Activated naive CD4-positive, alpha-beta T cell treated with anti-CD3 and anti-CD28 coated beads for 36 hours (primary cell): Measurements from ENCODE around the gene OPRM1. TPM values are rescaled to one million over a fixed set of nuclear protein-coding genes. Genes with fewer than 3 reads are reported as not detected.
A peak's percentile ranks its signal among the peaks of the same experiment; 100 is the strongest.
"Not testable (repeated sequence)": the region's sequence is repeated elsewhere in the genome, so short reads cannot be mapped to it uniquely, and the experiment has no call there.

Source experiments
- CTCF ChIA-PET: fragments of 350-600 bp; sonication (Branson Sonifier 250); formaldehyde crosslinking; loops from one replicate; lab custom pipeline; 2021; ENCODE audit warnings: antibody characterized with exemption; lab: Charles Lee
- DNase-seq: peaks from one replicate; pipeline ENCODE4 v3.0.0-alpha.2; 2020
- H3K27ac Mint-ChIP-seq: one replicate; pipeline ENCODE4 v1.8.0; 2021; ENCODE audit warnings: mild to moderate bottlenecking, mixed read lengths
- H3K27me3 Mint-ChIP-seq: one replicate; pipeline ENCODE4 v1.8.0; 2021; ENCODE audit warnings: low read depth, mixed read lengths
- H3K36me3 Mint-ChIP-seq: one replicate; pipeline ENCODE4 v1.8.0; 2021; ENCODE audit warnings: low read depth, mixed read lengths
- H3K4me1 Mint-ChIP-seq: one replicate; pipeline ENCODE4 v1.8.0; 2021; ENCODE audit warnings: low read depth, mixed read lengths
- H3K4me3 Mint-ChIP-seq: one replicate; pipeline ENCODE4 v1.8.0; 2021; ENCODE audit warnings: mild to moderate bottlenecking, moderate library complexity, mixed read lengths
- H3K9me3 Mint-ChIP-seq: one replicate; pipeline ENCODE4 v1.8.0; 2021; ENCODE audit warnings: mixed read lengths
- intact Hi-C: fragments of 100-400 bp; cut with micrococcal nuclease; formaldehyde crosslinking; loops from one replicate; pipeline ENCODE4 v1.15.1; 2023
- total RNA-seq, 2 experiments: library from RNA; stranded (reverse); gene quantifications; one replicate each; pipeline ENCODE4 v1.2.3, GENCODE V29; 2021

OPRM1 gene
- total RNA-seq, 2 experiments from 2014 or later = not detected

GRCh38 chr6:154196333-154196885 is 157.4 kb downstream of the OPRM1 start:
- CTCF ChIA-PET = interaction anchor here (0.5 to 1.2 kb wide), 8 partner anchors 14 to 499 kb away, joined by 3 to 5 read pairs (median 3); no protein-coding TSS in a partner anchor
- no peak for DNase-seq
- Mint-ChIP-seq H3K27me3 (no peaks in the 10 kb centered on the region), H3K36me3 (peaks cover 44% of the 10 kb centered on the region), H3K27ac (no peak overlapping the region), H3K4me3 (no peak overlapping the region), H3K4me1 (peaks cover 54% of the 10 kb centered on the region), H3K9me3 (peaks cover 13% of the 10 kb centered on the region)
- intact Hi-C loops = loop anchor here (2.0 kb wide), 3 partner anchors 32 to 48 kb away; no protein-coding TSS in a partner anchor

GRCh38 chr6:154197196-154197860 is 158.3 kb downstream of the OPRM1 start:
- peak overlapping the region; percentile 28 for H3K4me3 Mint-ChIP-seq
- peaks cover 46% of the 10 kb centered on the region for H3K36me3 Mint-ChIP-seq
- intact Hi-C loops = loop anchor here (1.0 to 2.0 kb wide), 4 partner anchors 21 to 47 kb away; no protein-coding TSS in a partner anchor
- H3K27ac Mint-ChIP-seq = no peak overlapping the region
- no peak for DNase-seq
- no peaks in the 10 kb centered on the region for H3K27me3 Mint-ChIP-seq
- peaks cover 13% of the 10 kb centered on the region for H3K9me3 Mint-ChIP-seq
- CTCF ChIA-PET = interaction anchor here (0.6 to 1.0 kb wide), 3 partner anchors 15 to 80 kb away, joined by 3 to 5 read pairs (median 3); no protein-coding TSS in a partner anchor
- peaks cover 60% of the 10 kb centered on the region for H3K4me1 Mint-ChIP-seq

- H3K9me3 Mint-ChIP-seq, H3K4me3 Mint-ChIP-seq, H3K27ac Mint-ChIP-seq, intact Hi-C loops, CTCF ChIA-PET, DNase-seq, H3K27me3 Mint-ChIP-seq: not testable (repeated sequence)
- H3K36me3 Mint-ChIP-seq = peaks cover 59% of the 10 kb centered on the region
- H3K4me1 Mint-ChIP-seq = peaks cover 67% of the 10 kb centered on the region
Measured at GRCh38 chr6:154201688-154202087, 162.6 kb downstream of the OPRM1 start.

GRCh38 chr6:154202339-154202738 is 163.3 kb downstream of the OPRM1 start:
- CTCF ChIA-PET = no interaction called here
- peaks cover 1% of the 10 kb centered on the region for H3K9me3 Mint-ChIP-seq
- H3K4me3 Mint-ChIP-seq = no peak overlapping the region
- intact Hi-C loops = no loop called here
- H3K4me1 Mint-ChIP-seq = peaks cover 65% of the 10 kb centered on the region
- H3K36me3 Mint-ChIP-seq = peaks cover 62% of the 10 kb centered on the region
- no peaks in the 10 kb centered on the region for H3K27me3 Mint-ChIP-seq
- DNase-seq = no peak
- H3K27ac Mint-ChIP-seq = no peak overlapping the region

- Mint-ChIP-seq H3K27me3 (no peaks in the 10 kb centered on the region), H3K4me1 (peaks cover 58% of the 10 kb centered on the region), H3K9me3 (peaks cover 1% of the 10 kb centered on the region), H3K27ac (no peak overlapping the region), H3K36me3 (peaks cover 65% of the 10 kb centered on the region), H3K4me3 (no peak overlapping the region)
- intact Hi-C loops = no loop called here
- CTCF ChIA-PET = interaction anchor here (0.8 kb wide), 1 partner anchor 21 kb away, joined by 3 read pairs; no protein-coding TSS in a partner anchor
- DNase-seq = no peak
Measured at GRCh38 chr6:154202958-154203357, 163.9 kb downstream of the OPRM1 start.

- Mint-ChIP-seq H3K4me1 (peaks cover 46% of the 10 kb centered on the region), H3K27me3 (no peaks in the 10 kb centered on the region), H3K36me3 (peaks cover 55% of the 10 kb centered on the region), H3K4me3 (no peak overlapping the region), H3K27ac (no peak overlapping the region), H3K9me3 (peaks cover 1% of the 10 kb centered on the region)
- no peak for DNase-seq
- CTCF ChIA-PET = no interaction called here
- intact Hi-C loops = no loop called here
Measured at GRCh38 chr6:154206141-154206540, 167.1 kb downstream of the OPRM1 start.

GRCh38 chr6:154206996-154207395 is 168.0 kb downstream of the OPRM1 start:
- no peak for DNase-seq
- CTCF ChIA-PET = no interaction called here
- H3K4me3 Mint-ChIP-seq = no peak overlapping the region
- intact Hi-C loops = no loop called here
- H3K9me3 Mint-ChIP-seq = no peaks in the 10 kb centered on the region
- H3K4me1 Mint-ChIP-seq = peaks cover 41% of the 10 kb centered on the region
- H3K36me3 Mint-ChIP-seq = peaks cover 48% of the 10 kb centered on the region
- peak overlapping the region; percentile 43 for H3K27ac Mint-ChIP-seq
- no peaks in the 10 kb centered on the region for H3K27me3 Mint-ChIP-seq

GRCh38 chr6:154209555-154209954 is 170.5 kb downstream of the OPRM1 start:
- Mint-ChIP-seq H3K4me3 (no peak overlapping the region), H3K27ac (no peak overlapping the region), H3K4me1 (peaks cover 40% of the 10 kb centered on the region), H3K27me3 (no peaks in the 10 kb centered on the region), H3K9me3 (no peaks in the 10 kb centered on the region), H3K36me3 (peaks cover 46% of the 10 kb centered on the region)
- intact Hi-C loops = loop anchor here (1.0 kb wide), 1 partner anchor 9 kb away; no protein-coding TSS in a partner anchor
- no peak for DNase-seq
- CTCF ChIA-PET = no interaction called here

- Mint-ChIP-seq H3K4me3 (no peak overlapping the region), H3K36me3 (peaks cover 39% of the 10 kb centered on the region), H3K27me3 (no peaks in the 10 kb centered on the region), H3K4me1 (peaks cover 42% of the 10 kb centered on the region), H3K9me3 (no peaks in the 10 kb centered on the region), H3K27ac (no peak overlapping the region)
- CTCF ChIA-PET = no interaction called here
- intact Hi-C loops = no loop called here
- no peak for DNase-seq
Measured at GRCh38 chr6:154210678-154211077, 171.6 kb downstream of the OPRM1 start.

DNA sequence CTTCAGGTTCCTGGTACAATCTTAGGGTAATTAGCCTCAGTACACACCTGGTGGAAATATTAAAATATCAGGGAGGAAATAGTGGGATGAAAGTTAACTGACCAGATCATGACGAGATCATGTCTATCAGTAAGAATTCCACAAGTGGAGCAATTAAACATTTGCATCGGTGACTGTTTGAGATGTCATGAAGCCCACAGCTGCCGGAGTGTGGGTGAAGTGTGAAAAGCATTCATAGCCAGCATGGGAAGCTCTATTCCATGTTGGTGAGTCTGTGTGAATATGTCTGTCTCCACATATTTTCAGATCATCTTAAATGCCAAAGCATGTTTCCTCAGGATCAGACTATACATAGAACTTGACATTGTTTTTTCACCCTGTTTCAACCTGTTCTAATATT is 174.7 kb downstream of the OPRM1 start:
- no peak for DNase-seq
- Mint-ChIP-seq H3K36me3 (peaks cover 24% of the 10 kb centered on the region), H3K4me1 (peaks cover 51% of the 10 kb centered on the region), H3K4me3 (no peak overlapping the region), H3K9me3 (no peaks in the 10 kb centered on the region), H3K27ac (no peak overlapping the region), H3K27me3 (no peaks in the 10 kb centered on the region)
- CTCF ChIA-PET = interaction anchor here (0.6 kb wide), 1 partner anchor 38 kb away, joined by 3 read pairs; no protein-coding TSS in a partner anchor
- intact Hi-C loops = loop anchor here (1.0 kb wide), 1 partner anchor 9 kb away; no protein-coding TSS in a partner anchor

GRCh38 chr6:154218301-154218700 is 179.3 kb downstream of the OPRM1 start:
- Mint-ChIP-seq H3K27me3 (no peaks in the 10 kb centered on the region), H3K36me3 (peaks cover 19% of the 10 kb centered on the region), H3K9me3 (no peaks in the 10 kb centered on the region), H3K4me3 (peak overlapping the region; percentile 65), H3K4me1 (peaks cover 66% of the 10 kb centered on the region), H3K27ac (peak overlapping the region; percentile 83)
- CTCF ChIA-PET = interaction anchor here (1.0 to 1.6 kb wide), 2 partner anchors 49 to 61 kb away, joined by 4 to 7 read pairs; no protein-coding TSS in a partner anchor
- DNase-seq = peak; percentile 74
- intact Hi-C loops = loop anchor here (1.0 to 2.0 kb wide), 4 partner anchors 9 to 58 kb away; no protein-coding TSS in a partner anchor

GRCh38 chr6:154218787-154219186 is 179.7 kb downstream of the OPRM1 start:
- Mint-ChIP-seq H3K4me1 (peaks cover 67% of the 10 kb centered on the region), H3K36me3 (peaks cover 19% of the 10 kb centered on the region), H3K27ac (no peak overlapping the region), H3K27me3 (no peaks in the 10 kb centered on the region), H3K4me3 (peak overlapping the region; percentile 56), H3K9me3 (no peaks in the 10 kb centered on the region)
- intact Hi-C loops = loop anchor here (1.0 to 2.0 kb wide), 5 partner anchors 9 to 58 kb away; no protein-coding TSS in a partner anchor
- CTCF ChIA-PET = interaction anchor here (1.2 kb wide), 1 partner anchor 64 kb away, joined by 4 read pairs; no protein-coding TSS in a partner anchor
- no peak for DNase-seq
